H1 (cell line): Measurements from ENCODE around the gene ANO9. TPM values are rescaled to one million over a fixed set of nuclear protein-coding genes. Genes with fewer than 3 reads are reported as not detected.

Experiments used
- CTCF ChIA-PET: fragments of 300-600 bp; sonication (Branson Sonifier 250); formaldehyde crosslinking; loops from one replicate; lab custom pipeline; 2021; ENCODE audit not compliant: partially characterized antibody; lab: Charles Lee
- POLR2A ChIA-PET: fragments of 300-600 bp; sonication (Branson Sonifier 250); formaldehyde crosslinking; loops from one replicate; lab custom pipeline; 2021; ENCODE audit warnings: inconsistent platforms; ENCODE audit not compliant: partially characterized antibody; lab: Charles Lee
- DNase-seq, 2 experiments: peaks; one replicate each; pipeline versions ENCODE4 v3.0.0 to v3.0.0-alpha.2; 2010 to 2022; ENCODE audit warnings: low spot score in 2 of 2, low read depth in 1 of 2, mixed read lengths in 1 of 2
- FAIRE-seq: peaks from 2 replicates; lab custom pipeline; 2011; peaks lifted over from hg19 to GRCh38; lab: Jason Lieb, UNC
- H2AFZ ChIP-seq: 2 replicates; pipeline ENCODE4 v1.8.1; 2012; ENCODE audit warnings: low read length, inconsistent platforms
- H2AK5ac ChIP-seq: 2 replicates; pipeline ENCODE4 v1.6.1; 2013; ENCODE audit warnings: low read depth, low read length
- H2BK120ac ChIP-seq: replicated peaks from 2 replicates; pipeline ENCODE3; 2013; ENCODE audit warnings: low read depth, low read length, inconsistent platforms
- H2BK12ac ChIP-seq: 2 replicates; pipeline ENCODE4 v1.6.1; 2013; ENCODE audit warnings: low read depth, low read length
- H2BK15ac ChIP-seq: 2 replicates; pipeline ENCODE4 v1.6.1; 2013; ENCODE audit warnings: low read length
- H2BK20ac ChIP-seq: 2 replicates; pipeline ENCODE4 v1.6.1; 2013; ENCODE audit warnings: low read length
- H2BK5ac ChIP-seq: 2 replicates; pipeline ENCODE4 v1.6.1; 2013; ENCODE audit warnings: low read depth, low read length
- H3K14ac ChIP-seq: 2 replicates; pipeline ENCODE4 v1.6.1; 2013; ENCODE audit warnings: inconsistent platforms; ENCODE audit not compliant: insufficient read length
- H3K18ac ChIP-seq: 2 replicates; pipeline ENCODE4 v1.6.1; 2013; ENCODE audit warnings: low read length; ENCODE audit errors: extremely low read depth
- H3K23ac ChIP-seq: 2 replicates; pipeline ENCODE4 v1.6.1; 2013; ENCODE audit warnings: inconsistent platforms; ENCODE audit not compliant: insufficient read length
- H3K23me2 ChIP-seq: 2 replicates; pipeline ENCODE4 v1.6.1; 2013; ENCODE audit warnings: low read depth, low read length
- H3K27ac ChIP-seq: 2 replicates; pipeline ENCODE4 v1.6.1; 2011; ENCODE audit warnings: low read depth, low read length, inconsistent platforms
- H3K27me3 ChIP-seq, 4 experiments: replicated peaks in 1 of 4; 1 replicate in 1 of 4; 2 replicates in 3 of 4; pipeline versions ENCODE4 v1.6.1 to v1.8.1; 2011 to 2013; ENCODE audit warnings: low read length in 3 of 4, mild to moderate bottlenecking in 3 of 4, inconsistent platforms in 2 of 4, mixed read lengths in 2 of 4, moderate library complexity in 1 of 4; ENCODE audit not compliant: control insufficient read depth in 3 of 4, insufficient read depth in 3 of 4; ENCODE audit errors: extremely low read depth in 1 of 4
- H3K36me3 ChIP-seq, 4 experiments: 2 replicates each; pipeline versions ENCODE4 v1.6.1 to v1.8.1; 2011 to 2013; ENCODE audit warnings: mild to moderate bottlenecking in 4 of 4, low read length in 3 of 4, moderate library complexity in 2 of 4, control low read depth in 1 of 4, inconsistent platforms in 1 of 4; ENCODE audit not compliant: insufficient read depth in 4 of 4, control insufficient read depth in 2 of 4
- H3K4ac ChIP-seq: replicated peaks from 2 replicates; pipeline ENCODE3; 2013; ENCODE audit warnings: low read length, low read depth, mixed read lengths, inconsistent platforms; ENCODE audit not compliant: insufficient read length
- H3K4me1 ChIP-seq, 4 experiments: replicated peaks in 1 of 4; 1 replicate in 1 of 4; 2 replicates in 3 of 4; pipeline versions ENCODE4 v1.6.1 to v1.8.1; 2011 to 2013; ENCODE audit warnings: low read length in 3 of 4, inconsistent platforms in 2 of 4, mixed read lengths in 1 of 4; ENCODE audit not compliant: insufficient read depth in 4 of 4, control insufficient read depth in 3 of 4
- H3K4me2 ChIP-seq, 2 experiments: 2 replicates each; pipeline versions ENCODE4 v1.6.1 to v1.8.1; 2011 to 2013; ENCODE audit warnings: low read depth in 2 of 2, low read length in 2 of 2, control low read depth in 1 of 2, inconsistent platforms in 1 of 2, mild to moderate bottlenecking in 1 of 2; ENCODE audit not compliant: insufficient read depth in 1 of 2
- H3K4me3 ChIP-seq, 4 experiments: fragments of 200-600, 300-600 bp in 1 of 4; sonication (generic), shearing (Covaris generic), sonication (Bioruptor Twin) in 1 of 4; 2 replicates each; pipeline versions ENCODE4 v1.5.1 to v1.8.1; 2011 to 2016; ENCODE audit warnings: low read length in 4 of 4, low read depth in 3 of 4, control low read depth in 2 of 4, inconsistent platforms in 2 of 4, mild to moderate bottlenecking in 2 of 4, mixed read lengths in 1 of 4, moderate library complexity in 1 of 4; ENCODE audit not compliant: insufficient read depth in 2 of 4; ENCODE audit errors: extremely low read depth in 1 of 4
- H3K56ac ChIP-seq: replicated peaks from 2 replicates; pipeline ENCODE3; 2013; ENCODE audit warnings: low read depth, mild to moderate bottlenecking, mixed read lengths, low read length, inconsistent platforms; ENCODE audit not compliant: insufficient read length
- H3K79me1 ChIP-seq: 2 replicates; pipeline ENCODE4 v1.6.1; 2013; ENCODE audit warnings: low read depth, low read length, control low read depth
- H3K79me2 ChIP-seq, 2 experiments: 2 replicates each; pipeline versions ENCODE4 v1.6.1 to v1.8.1; 2012 to 2013; ENCODE audit warnings: low read length in 2 of 2, mild to moderate bottlenecking in 2 of 2, inconsistent platforms in 1 of 2; ENCODE audit not compliant: insufficient read depth in 2 of 2, control insufficient read depth in 1 of 2
- H3K9ac ChIP-seq, 4 experiments: replicated peaks in 1 of 4; 1 replicate in 1 of 4; 2 replicates in 3 of 4; pipeline versions ENCODE4 v1.6.1 to v1.8.1; 2011 to 2013; ENCODE audit warnings: low read depth in 3 of 4, low read length in 3 of 4, control low read depth in 2 of 4, mild to moderate bottlenecking in 2 of 4, moderate library complexity in 2 of 4, inconsistent platforms in 1 of 4; ENCODE audit errors: extremely low read depth in 1 of 4
- H3K9me3 ChIP-seq, 2 experiments: 2 replicates each; pipeline versions ENCODE4 v1.6.1 to v1.8.1; 2012 to 2013; ENCODE audit warnings: mild to moderate bottlenecking in 2 of 2, moderate library complexity in 2 of 2, control low read depth in 1 of 2, inconsistent platforms in 1 of 2, low read depth in 1 of 2, low read length in 1 of 2, mixed read lengths in 1 of 2; ENCODE audit not compliant: insufficient read depth in 2 of 2
- H4K20me1 ChIP-seq, 2 experiments: replicated peaks in 1 of 2; 2 replicates each; pipeline versions ENCODE3 to v1.8.1; 2011 to 2013; ENCODE audit warnings: inconsistent platforms in 2 of 2, low read length in 2 of 2, mild to moderate bottlenecking in 1 of 2; ENCODE audit not compliant: insufficient read depth in 2 of 2, control insufficient read depth in 1 of 2
- H4K5ac ChIP-seq: 2 replicates; pipeline ENCODE4 v1.6.1; 2013; ENCODE audit warnings: low read length, low read depth, mixed read lengths, inconsistent platforms; ENCODE audit not compliant: insufficient read length
- H4K8ac ChIP-seq: 2 replicates; pipeline ENCODE4 v1.8.0; 2013; ENCODE audit warnings: mild to moderate bottlenecking, moderate library complexity, low read length, inconsistent platforms; ENCODE audit not compliant: insufficient read depth; ENCODE audit errors: extremely low read depth
- H4K91ac ChIP-seq: replicated peaks from 2 replicates; pipeline ENCODE3; 2013; ENCODE audit warnings: low read length, mixed read lengths, inconsistent platforms; ENCODE audit not compliant: insufficient read length
- BRCA1 ChIP-seq: IDR thresholded peaks from 2 replicates; pipeline ENCODE4 v1.6.1; 2012; ENCODE audit warnings: low read depth, low read length, improper control_type of control experiment
- CBX8 ChIP-seq: fragments of 300-800, 300-1000 bp; sonication (generic); IDR thresholded peaks from 2 replicates; pipeline ENCODE4 v1.7.1; 2016; ENCODE audit warnings: low read depth, low read length, borderline replicate concordance
- E2F6 ChIP-seq: IDR thresholded peaks from 2 replicates; pipeline ENCODE4 v1.6.1; 2012; ENCODE audit warnings: inconsistent platforms
- KDM5A ChIP-seq: fragments of 200-600 bp; IDR thresholded peaks from 2 replicates; pipeline ENCODE4 v1.7.1; 2012; ENCODE audit warnings: mild to moderate bottlenecking, low read length, inconsistent platforms, mixed read lengths
- PHF8 ChIP-seq: fragments of 200-600 bp; sonication (generic); conservative IDR thresholded peaks from 2 replicates; pipeline ENCODE4 v1.7.1; 2012; ENCODE audit warnings: low read depth, mild to moderate bottlenecking, inconsistent platforms, low read length, moderate library complexity
- SUZ12 ChIP-seq: fragments of 200-600 bp; sonication (generic); IDR thresholded peaks from 2 replicates; pipeline ENCODE4 v1.6.1; 2012; ENCODE audit warnings: mild to moderate bottlenecking, inconsistent platforms, low read length, moderate library complexity, mixed read lengths
- USF2 ChIP-seq: IDR thresholded peaks from 2 replicates; pipeline ENCODE4 v1.6.1; 2011; ENCODE audit warnings: low read length, improper control_type of control experiment
- WGBS, 2 experiments: shearing (Covaris generic) in 1 of 2; methylation state at CpG; one replicate each; pipeline versions ENCODE4 v1.1.6 to v1.1.7; 2013 to 2015; ENCODE audit warnings: low lambda C conversion rate in 2 of 2, mixed read lengths in 2 of 2, inconsistent platforms in 1 of 2, low coverage in 1 of 2, missing lambda C conversion rate in 1 of 2; ENCODE audit not compliant: insufficient replicate concordance in 2 of 2, insufficient coverage in 1 of 2, insufficient read length in 1 of 2; ENCODE audit errors: extremely low coverage in 1 of 2, missing lambda C conversion rate in 1 of 2; 5-methylcytosine and 5-hydroxymethylcytosine counted together
- polyA plus RNA-seq, 7 experiments: library from polyadenylated mRNA; depleted of rRNA in 3 of 7; stranded (reverse) in 5 of 7; unstranded in 2 of 7; fragments of >200 nt in 5 of 7; fragments of 200-250 nt in 2 of 7; gene quantifications; 1 replicate in 5 of 7; 2 replicates in 1 of 7; 4 replicates in 1 of 7; pipeline versions ENCODE4 v1.2.1 to v1.2.3, GENCODE V29; 2011 to 2013; ENCODE audit warnings: missing spikeins in 2 of 7, mixed read lengths in 2 of 7
- total RNA-seq: library from RNA; stranded (reverse); fragmentation: NEBNext Ultra II Directional; extraction: Animal tissue kit (Norgen Biotek cat#: 25700); gene quantifications from 2 replicates; pipeline ENCODE4 v1.2.1, GENCODE V29; 2021

The ANO9 gene
- total and polyA plus RNA-seq, 2 of the 8 experiments (the other 6 are each of a cell fraction or from before 2014, with no cell fraction given) = 20.0 to 20.7 TPM

- peak within 1 kb of the TSS; percentile 92; the same call in 1 of the 2 replicates for H2AK5ac ChIP-seq
- H4K91ac ChIP-seq = peak within 1 kb of the TSS; percentile 74
- peak in 1 of 2 experiments; percentile 38 for DNase-seq
- H4K8ac ChIP-seq = peak within 1 kb of the TSS; percentile 88
- peaks cover 2 to 13% of the 10 kb centered on the region in 2 experiments for H4K20me1 ChIP-seq
- POLR2A ChIA-PET = interaction anchor here (0.7 to 4.2 kb wide), 6 partner anchors 9 to 233 kb away, joined by 3 to 20 read pairs (median 3); partner anchors contain the start of gene SCT
- CTCF ChIA-PET = interaction anchor here (0.6 to 0.8 kb wide), 2 partner anchors 30 to 177 kb away, joined by 3 read pairs; no protein-coding TSS in a partner anchor
- H3K56ac ChIP-seq = peak within 1 kb of the TSS; percentile 40
- peak within 1 kb of the TSS; percentile 18 to 59 (median 33) for H3K4me3 ChIP-seq
- peak within 1 kb of the TSS; percentile 85 for H3K4ac ChIP-seq
- WGBS, 2 experiments = 25% methylated on average over 37 of the region's 57 CpGs; no CpG with 5 or more reads in 1 of the 2 experiments
- no peaks in the 10 kb centered on the region for H3K27me3 ChIP-seq
- H3K27ac ChIP-seq = no peak within 1 kb of the TSS
- peak within 1 kb of the TSS; percentile 60 for H3K18ac ChIP-seq
- H3K23ac ChIP-seq = no peak within 1 kb of the TSS
- H3K79me1 ChIP-seq = peaks cover 2% of the 10 kb centered on the region; the same call in 1 of the 2 replicates
- H2BK15ac ChIP-seq = 0 out of 2 replicates have a peak within 1 kb of the TSS, but pooled peaks have one; percentile 61
- no peak within 1 kb of the TSS for H2AFZ ChIP-seq
- no peak within 1 kb of the TSS for H3K14ac ChIP-seq
- H3K36me3 ChIP-seq = peaks cover 0 to 19% (median 0%) of the 10 kb centered on the region in 4 experiments; a peak in 2 of 8 replicates
- H3K9me3 ChIP-seq = peaks cover 0 to 3% of the 10 kb centered on the region in 2 experiments; a peak in 1 of 4 replicates
- no peaks in the 10 kb centered on the region for H3K79me2 ChIP-seq
- peak within 1 kb of the TSS; percentile 81; the same call in 1 of the 2 replicates for H2BK12ac ChIP-seq
- FAIRE-seq = no peak
- peaks cover 10% of the 10 kb centered on the region; the same call in 1 of the 2 replicates for H3K23me2 ChIP-seq
- no peak within 1 kb of the TSS for H4K5ac ChIP-seq
- 0 out of 2 replicates have a peak within 1 kb of the TSS, but pooled peaks have one; percentile 75 for H2BK20ac ChIP-seq
- H2BK5ac ChIP-seq = peak within 1 kb of the TSS; percentile 81
- H3K4me2 ChIP-seq = peak within 1 kb of the TSS; percentile 58 to 63
- peaks cover 6 to 15% (median 6%) of the 10 kb centered on the region in 4 experiments; a peak in 6 of 7 replicates for H3K4me1 ChIP-seq
- H2BK120ac ChIP-seq = no peak within 1 kb of the TSS
- H3K9ac ChIP-seq = peak within 1 kb of the TSS in 2 of 4 experiments; percentile 24 to 82; a peak in 3 of 7 replicates
- peak; percentile 17; the same call in 1 of the 2 replicates for TF ChIP-seq E2F6
- TF ChIP-seq PHF8 = 0 out of 2 replicates have a peak, but pooled peaks have one; percentile 54
- no peak for TF ChIP-seq USF2
- TF ChIP-seq SUZ12 = no peak
- no peak for TF ChIP-seq BRCA1
- no peak for TF ChIP-seq KDM5A
- no peak for TF ChIP-seq CBX8
Measured at GRCh38 chr11:394034-394857, 47.6 kb downstream of the ANO9 start, which contains the start of gene PKP3. PKP3 (plus strand) TSS chr11:394209; CDS start chr11:394293, 84 bp downstream.
